Subcutaneous adipose tissue (tissue), 4 donors: ENCODE measurements around the gene ZNF408. TPM values are rescaled to one million over a fixed set of nuclear protein-coding genes. Genes with fewer than 3 reads are reported as not detected.

Experiments used
- CTCF ChIP-seq: fragments of 450-650 bp; IDR thresholded peaks from one replicate; pipeline ENCODE4 v1.5.1; 2016; ENCODE audit warnings: low read depth, mild to moderate bottlenecking, control low read depth, antibody characterized with exemption, moderate library complexity
- total RNA-seq, 4 donors: library from RNA; depleted of rRNA; stranded (reverse); fragments of >200 nt; gene quantifications; one replicate each; pipeline ENCODE4 v1.1.0, GENCODE V29; 2016

ZNF408 gene
- total RNA-seq, 4 donors from 2014 or later = 1.6 to 7.5 (median 5.5) TPM

GRCh38 chr11:46671958-46672315 is 28.9 kb upstream of the ZNF408 start:
- no peak for TF ChIP-seq CTCF

GRCh38 chr11:46672381-46672839 is 28.4 kb upstream of the ZNF408 start:
- TF ChIP-seq CTCF = no peak

- TF ChIP-seq CTCF = no peak
Measured at GRCh38 chr11:46673713-46674462, 26.9 kb upstream of the ZNF408 start.

- TF ChIP-seq CTCF = no peak
Measured at GRCh38 chr11:46674463-46675287, 26.2 kb upstream of the ZNF408 start.

GRCh38 chr11:46675288-46675851 is 25.5 kb upstream of the ZNF408 start:
- no peak for TF ChIP-seq CTCF

- no peak for TF ChIP-seq CTCF
Measured at GRCh38 chr11:46675949-46676348, 24.9 kb upstream of the ZNF408 start.
